Measurements from ENCODE around the gene OTOF. TPM values are rescaled to one million over a fixed set of nuclear protein-coding genes. Genes with fewer than 3 reads are reported as not detected.

The OTOF gene
- polyA plus RNA-seq, 1 of the 3 experiments (the other 2 are of a cell fraction), result not detected

DNA sequence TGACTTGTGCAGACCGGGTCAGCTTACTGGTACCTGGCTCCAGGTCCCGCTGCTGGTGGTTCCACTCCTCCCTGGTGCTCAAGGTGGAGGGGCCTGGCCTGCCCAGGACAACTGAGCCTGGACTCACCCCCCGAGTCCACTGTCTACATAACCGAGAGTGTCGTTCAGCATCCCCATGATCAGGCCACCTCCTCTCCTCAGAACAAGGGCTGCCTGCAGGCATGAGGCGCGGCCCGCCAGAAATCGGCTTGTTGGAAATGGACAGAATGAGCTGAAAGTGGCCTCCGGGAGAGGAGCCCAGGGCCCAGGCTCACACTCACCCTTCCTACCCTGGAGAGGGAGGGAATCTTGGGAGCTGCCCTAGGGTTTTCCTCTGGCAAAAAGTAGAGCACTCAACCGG lies 38.9 kb upstream of the OTOF start:
- no peaks in the 10 kb centered on the region for H4K20me1 ChIP-seq (ENCODE audit: insufficient read depth)
- peaks cover 0 to 5% of the 10 kb centered on the region in 2 experiments; a peak in 1 of 4 replicates for H3K4me1 ChIP-seq (ENCODE audit: control insufficient read depth in 1 of 2, insufficient read depth in 2 of 2, low read depth in 1 of 2, low read length in 1 of 2)
- H3K9me3 ChIP-seq, result no peaks in the 10 kb centered on the region
- H3K36me3 ChIP-seq (replicated peaks in 1 of 2; ENCODE audit: control insufficient read depth in 1 of 2, insufficient read depth in 2 of 2, low read length in 1 of 2), result no peaks in the 10 kb centered on the region
- ChIA-PET POLR2A (no interaction called here), CTCF (interaction anchor here (1.1 to 2.9 kb wide), 5 partner anchors 14 to 90 kb away, joined by 3 to 6 read pairs (median 4); no protein-coding TSS in a partner anchor)
- H3K9ac ChIP-seq, result no peak overlapping the region
- H2AFZ ChIP-seq (ENCODE audit: low read depth), result no peak overlapping the region
- H3F3A ChIP-seq (replicated peaks; ENCODE audit: insufficient read depth), result no peaks in the 10 kb centered on the region
- DNase-seq, result no peak
- peaks cover 25% of the 10 kb centered on the region for H3K27me3 ChIP-seq (ENCODE audit: insufficient read depth)
- no peak overlapping the region for H3K4me2 ChIP-seq
- no peak overlapping the region for H3K27ac ChIP-seq (ENCODE audit: low read depth in 2 of 2, low read length in 1 of 2)
- no peaks in the 10 kb centered on the region for H3K79me2 ChIP-seq (ENCODE audit: insufficient read depth)
- WGBS (ENCODE audit: low lambda C conversion rate), result 68% methylated on average over 9 of the region's 11 CpGs
- no peaks in the 10 kb centered on the region for H3K9me2 ChIP-seq
- TF ChIP-seq EZH2phosphoT487 (IDR thresholded peaks at IDR 0.05; ENCODE audit: borderline replicate concordance, low read depth), result no peak
- no peak for TF ChIP-seq RFX5 (IDR thresholded peaks at IDR 0.05; ENCODE audit: low read length)
- TF ChIP-seq EP300 (IDR thresholded peaks at IDR 0.05; ENCODE audit: borderline replicate concordance in 1 of 2, low read depth in 1 of 2, low read length in 1 of 2), result no peak
- no peak for TF ChIP-seq FOXM1 (IDR thresholded peaks at IDR 0.05; ENCODE audit: low read depth)
- no peak for TF ChIP-seq MXI1 (IDR thresholded peaks at IDR 0.05; ENCODE audit: low read depth, low read length)
- TF ChIP-seq GATA2 (CRISPR knock-in tag; IDR thresholded peaks at IDR 0.05), result no peak
- TF ChIP-seq ELF1 (IDR thresholded peaks at IDR 0.05), result no peak
- no peak for TF ChIP-seq RCOR1 (IDR thresholded peaks at IDR 0.05; ENCODE audit: low read length)
- TF ChIP-seq NFIC (IDR thresholded peaks at IDR 0.05; ENCODE audit: borderline replicate concordance), result no peak
- TF ChIP-seq, protein P1, sequence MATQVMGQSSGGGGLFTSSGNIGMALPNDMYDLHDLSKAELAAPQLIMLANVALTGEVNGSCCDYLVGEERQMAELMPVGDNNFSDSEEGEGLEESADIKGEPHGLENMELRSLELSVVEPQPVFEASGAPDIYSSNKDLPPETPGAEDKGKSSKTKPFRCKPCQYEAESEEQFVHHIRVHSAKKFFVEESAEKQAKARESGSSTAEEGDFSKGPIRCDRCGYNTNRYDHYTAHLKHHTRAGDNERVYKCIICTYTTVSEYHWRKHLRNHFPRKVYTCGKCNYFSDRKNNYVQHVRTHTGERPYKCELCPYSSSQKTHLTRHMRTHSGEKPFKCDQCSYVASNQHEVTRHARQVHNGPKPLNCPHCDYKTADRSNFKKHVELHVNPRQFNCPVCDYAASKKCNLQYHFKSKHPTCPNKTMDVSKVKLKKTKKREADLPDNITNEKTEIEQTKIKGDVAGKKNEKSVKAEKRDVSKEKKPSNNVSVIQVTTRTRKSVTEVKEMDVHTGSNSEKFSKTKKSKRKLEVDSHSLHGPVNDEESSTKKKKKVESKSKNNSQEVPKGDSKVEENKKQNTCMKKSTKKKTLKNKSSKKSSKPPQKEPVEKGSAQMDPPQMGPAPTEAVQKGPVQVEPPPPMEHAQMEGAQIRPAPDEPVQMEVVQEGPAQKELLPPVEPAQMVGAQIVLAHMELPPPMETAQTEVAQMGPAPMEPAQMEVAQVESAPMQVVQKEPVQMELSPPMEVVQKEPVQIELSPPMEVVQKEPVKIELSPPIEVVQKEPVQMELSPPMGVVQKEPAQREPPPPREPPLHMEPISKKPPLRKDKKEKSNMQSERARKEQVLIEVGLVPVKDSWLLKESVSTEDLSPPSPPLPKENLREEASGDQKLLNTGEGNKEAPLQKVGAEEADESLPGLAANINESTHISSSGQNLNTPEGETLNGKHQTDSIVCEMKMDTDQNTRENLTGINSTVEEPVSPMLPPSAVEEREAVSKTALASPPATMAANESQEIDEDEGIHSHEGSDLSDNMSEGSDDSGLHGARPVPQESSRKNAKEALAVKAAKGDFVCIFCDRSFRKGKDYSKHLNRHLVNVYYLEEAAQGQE (IDR thresholded peaks at IDR 0.05; ENCODE audit: low read depth, low read length), result no peak
- no peak for TF ChIP-seq SIN3A (IDR thresholded peaks at IDR 0.05; ENCODE audit: borderline replicate concordance, low read depth, low read length)
- no peak for TF ChIP-seq NRF1 (IDR thresholded peaks at IDR 0.05; ENCODE audit: low read depth, low read length)
- TF ChIP-seq TCF12 (IDR thresholded peaks at IDR 0.05), result no peak
- no peak for TF ChIP-seq YY1 (IDR thresholded peaks at IDR 0.05; ENCODE audit: low read depth)
- H3K4me3 ChIP-seq (ENCODE audit: low read depth in 2 of 2, low read length in 1 of 2), result no peak overlapping the region

DNA sequence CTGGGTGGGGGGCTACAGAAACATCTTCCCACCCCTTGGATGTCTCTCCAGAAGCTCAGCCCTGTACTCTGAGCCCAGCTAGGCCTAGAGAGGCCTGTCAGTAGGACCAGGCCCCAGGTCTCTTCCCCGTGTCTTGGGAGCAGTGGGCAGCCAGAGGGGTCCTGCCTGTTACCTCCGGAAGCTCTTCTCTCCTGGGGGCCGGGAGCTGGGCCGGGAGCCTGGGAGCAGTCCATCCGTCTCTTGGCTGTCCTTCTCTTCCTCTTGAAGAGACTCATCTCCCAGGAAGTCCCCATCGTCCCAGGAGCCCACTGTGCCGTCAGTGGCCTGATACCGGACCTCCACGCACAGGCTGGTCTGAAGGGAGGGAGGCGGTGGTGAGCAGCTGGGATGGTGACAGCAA lies 38.3 kb upstream of the OTOF start:
- ChIA-PET POLR2A (no interaction called here), CTCF (interaction anchor here (0.6 to 2.9 kb wide), 6 partner anchors 11 to 142 kb away, joined by 3 to 6 read pairs (median 4); no protein-coding TSS in a partner anchor)
- Histone ChIP-seq H3K9me2 (no peaks in the 10 kb centered on the region), H3K27me3 (ENCODE audit: insufficient read depth) (peaks cover 26% of the 10 kb centered on the region), H3K4me1 (ENCODE audit: control insufficient read depth in 1 of 2, insufficient read depth in 2 of 2, low read depth in 1 of 2, low read length in 1 of 2) (no peaks in the 10 kb centered on the region), H3K9ac (no peak overlapping the region), H3K9me3 (no peaks in the 10 kb centered on the region), H3K79me2 (ENCODE audit: insufficient read depth) (no peaks in the 10 kb centered on the region), H2AFZ (ENCODE audit: low read depth) (no peak overlapping the region), H3K4me3 (ENCODE audit: low read depth in 2 of 2, low read length in 1 of 2) (no peak overlapping the region), H3F3A (replicated peaks; ENCODE audit: insufficient read depth) (no peaks in the 10 kb centered on the region), H3K27ac (ENCODE audit: low read depth in 2 of 2, low read length in 1 of 2) (no peak overlapping the region), H4K20me1 (ENCODE audit: insufficient read depth) (no peaks in the 10 kb centered on the region), H3K36me3 (replicated peaks in 1 of 2; ENCODE audit: control insufficient read depth in 1 of 2, insufficient read depth in 2 of 2, low read length in 1 of 2) (no peaks in the 10 kb centered on the region), H3K4me2 (no peak overlapping the region)
- WGBS (ENCODE audit: low lambda C conversion rate), result 74% methylated on average over 9 of the region's 10 CpGs
- no peak for DNase-seq
- TF ChIP-seq, protein P2, sequence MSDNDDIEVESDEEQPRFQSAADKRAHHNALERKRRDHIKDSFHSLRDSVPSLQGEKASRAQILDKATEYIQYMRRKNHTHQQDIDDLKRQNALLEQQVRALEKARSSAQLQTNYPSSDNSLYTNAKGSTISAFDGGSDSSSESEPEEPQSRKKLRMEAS (IDR thresholded peaks at IDR 0.05; ENCODE audit: low read depth), result no peak

All from SK-N-SH (cell line).